Stimulated activated CD8-positive, alpha-beta memory T cell treated with anti-CD3 and anti-CD28 coated beads, Interleukin-15, amount 100 ng/mL, for 24 hours (primary cell): ENCODE data around the gene SSBP3.

Source experiments
- DNase-seq: peaks from one replicate; pipeline ENCODE4 v3.0.0-alpha.2; 2020; ENCODE audit warnings: low read depth

The SSBP3 gene

GRCh38 chr1:54266908-54267307 lies 139.3 kb downstream of the SSBP3 start:
- no peak for DNase-seq

DNA sequence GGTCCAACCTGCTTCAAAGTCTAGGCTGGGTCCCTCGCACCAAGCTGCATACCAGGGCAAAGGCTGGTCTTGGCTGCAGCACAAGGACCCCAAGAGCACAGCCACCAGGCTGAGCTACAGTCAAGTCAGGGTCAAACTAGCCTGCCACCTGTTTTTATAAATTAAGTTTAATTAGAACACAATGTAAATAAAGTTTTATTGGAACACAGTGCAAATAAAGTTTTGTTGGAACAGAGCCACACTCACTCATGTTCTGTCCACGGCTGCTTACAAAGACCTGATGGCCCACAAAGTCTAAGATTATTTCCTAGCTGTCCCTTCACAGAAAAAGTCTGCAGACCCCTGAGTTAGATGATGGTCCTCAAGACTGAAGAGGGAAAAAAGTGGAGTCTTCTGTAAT lies 140.0 kb downstream of the SSBP3 start:
- no peak for DNase-seq

DNA sequence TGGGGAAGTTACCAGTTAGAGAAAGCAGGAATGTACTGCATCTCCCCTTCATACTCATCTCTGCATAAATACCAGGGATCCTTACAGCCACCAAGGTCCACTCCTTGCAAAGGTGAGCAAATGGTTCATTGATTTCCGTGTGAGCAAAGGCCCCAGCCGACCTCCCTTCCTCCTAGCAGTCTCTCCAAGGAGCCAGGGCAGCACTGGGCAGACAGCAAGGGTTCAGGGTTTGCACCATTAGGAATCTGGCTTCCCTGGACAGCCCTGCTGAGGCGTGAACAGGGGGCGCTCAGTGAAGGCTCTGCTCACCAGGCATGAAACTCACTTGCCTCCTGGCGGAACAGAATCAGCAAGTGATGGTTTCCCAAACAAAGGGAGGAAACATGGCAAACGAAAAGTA lies 140.5 kb downstream of the SSBP3 start:
- DNase-seq: no peak

- no peak for DNase-seq
These were observed 141.1 kb downstream of the SSBP3 start for GRCh38 chr1:54265126-54265525.

GRCh38 chr1:54263601-54264226 lies 142.5 kb downstream of the SSBP3 start:
- DNase-seq: no peak

- DNase-seq: no peak
These were observed 143.9 kb downstream of the SSBP3 start for GRCh38 chr1:54262244-54262643.

DNA sequence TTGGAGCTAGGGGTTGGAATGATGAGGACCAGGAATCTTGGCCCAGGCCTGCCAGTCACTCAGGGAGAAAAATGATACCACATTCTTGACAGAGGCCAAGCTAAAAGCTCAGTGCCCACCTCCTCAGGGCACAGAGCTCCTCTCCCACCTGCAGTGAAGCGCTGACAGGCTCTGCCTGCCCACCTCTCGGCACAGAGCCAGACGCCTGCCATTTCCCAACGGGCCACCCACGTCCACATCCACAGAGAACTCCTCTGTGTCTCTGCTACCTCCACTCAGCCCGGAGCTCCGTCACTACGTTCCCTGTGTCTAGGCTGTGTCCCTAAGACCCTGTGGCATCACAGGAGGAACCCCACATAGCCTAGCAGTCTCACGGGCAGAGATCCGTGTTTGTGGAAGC lies 145.4 kb downstream of the SSBP3 start:
- no peak for DNase-seq

- DNase-seq: no peak
These were observed 146.6 kb downstream of the SSBP3 start for GRCh38 chr1:54259546-54260140.

GRCh38 chr1:54257876-54258275 lies 148.3 kb downstream of the SSBP3 start:
- no peak for DNase-seq

- no peak for DNase-seq
These were observed 148.9 kb downstream of the SSBP3 start for GRCh38 chr1:54257346-54257620.

DNA sequence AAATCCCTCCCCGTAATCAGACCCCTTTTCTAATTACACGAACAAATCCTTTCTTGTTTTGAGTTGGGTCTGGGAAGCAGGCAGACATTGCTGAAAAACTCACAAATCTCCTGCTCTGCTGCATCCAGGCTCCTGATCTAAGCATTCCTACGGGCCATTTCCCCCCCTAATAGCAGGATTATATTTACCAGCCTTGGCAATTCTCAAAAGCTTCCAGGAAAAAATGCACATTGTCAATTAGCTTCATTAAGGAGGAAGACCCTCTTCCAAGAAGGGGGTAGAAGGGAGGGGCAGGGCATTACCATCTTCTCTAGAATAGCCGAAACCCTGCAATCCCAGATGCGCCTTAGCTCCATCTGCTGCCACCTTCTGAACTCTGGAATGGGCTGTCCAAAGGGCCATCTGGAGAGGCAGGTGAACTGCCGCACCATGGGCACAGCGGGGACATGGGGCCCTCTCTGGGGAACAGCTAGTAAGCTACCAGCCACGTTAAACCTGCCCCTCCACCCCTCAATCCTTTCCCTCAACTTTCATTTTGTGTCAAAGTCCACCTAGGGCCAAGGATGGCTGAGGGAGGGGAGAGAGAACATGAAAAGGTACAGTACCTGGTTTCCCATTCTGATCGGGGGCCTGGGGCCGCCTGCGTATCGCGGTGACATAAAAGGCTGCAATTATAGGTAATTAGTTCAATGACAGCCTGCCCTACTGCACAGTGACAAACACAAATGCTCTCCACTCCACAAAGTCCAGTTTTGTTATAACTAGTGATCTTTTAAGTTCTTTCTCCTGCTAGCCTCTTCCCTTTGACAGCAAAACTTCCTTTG lies 149.5 kb downstream of the SSBP3 start:
- no peak for DNase-seq

DNA sequence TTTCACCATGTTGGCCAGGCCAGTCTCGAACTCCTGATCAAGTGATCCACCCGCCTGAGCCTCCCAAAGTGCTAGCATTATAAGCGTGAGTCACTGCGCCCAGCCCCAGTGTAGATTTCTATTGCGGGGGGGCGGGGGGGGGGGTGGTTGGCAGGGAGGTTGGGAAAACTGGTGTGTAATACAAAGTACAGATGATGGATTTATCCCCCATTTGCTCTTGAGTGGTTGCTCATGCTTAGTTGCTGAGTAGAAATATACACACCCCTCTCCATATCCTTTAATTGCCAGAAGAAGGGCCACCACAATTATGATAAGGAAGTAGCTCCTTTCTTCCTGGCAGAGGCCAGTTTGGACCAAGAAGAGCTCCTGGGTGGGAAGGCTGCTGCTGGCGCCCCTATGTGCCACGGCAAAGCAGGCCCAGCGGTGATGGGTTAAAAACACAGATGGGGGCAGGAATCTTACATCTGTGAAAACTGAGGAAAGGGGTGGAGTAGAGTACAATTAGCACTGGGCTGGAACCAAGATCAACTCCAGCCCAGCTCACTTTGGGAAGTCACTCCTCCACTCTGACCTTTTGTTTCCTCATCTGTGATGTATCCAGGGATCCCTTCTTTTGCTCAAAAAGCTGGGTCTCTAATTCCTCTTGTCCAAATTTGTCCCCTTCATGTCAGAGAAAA lies 151.0 kb downstream of the SSBP3 start:
- no peak for DNase-seq

GRCh38 chr1:54254055-54254454 lies 152.1 kb downstream of the SSBP3 start:
- DNase-seq: no peak

- DNase-seq: no peak
These were observed 152.7 kb downstream of the SSBP3 start for GRCh38 chr1:54253480-54253879.

DNA sequence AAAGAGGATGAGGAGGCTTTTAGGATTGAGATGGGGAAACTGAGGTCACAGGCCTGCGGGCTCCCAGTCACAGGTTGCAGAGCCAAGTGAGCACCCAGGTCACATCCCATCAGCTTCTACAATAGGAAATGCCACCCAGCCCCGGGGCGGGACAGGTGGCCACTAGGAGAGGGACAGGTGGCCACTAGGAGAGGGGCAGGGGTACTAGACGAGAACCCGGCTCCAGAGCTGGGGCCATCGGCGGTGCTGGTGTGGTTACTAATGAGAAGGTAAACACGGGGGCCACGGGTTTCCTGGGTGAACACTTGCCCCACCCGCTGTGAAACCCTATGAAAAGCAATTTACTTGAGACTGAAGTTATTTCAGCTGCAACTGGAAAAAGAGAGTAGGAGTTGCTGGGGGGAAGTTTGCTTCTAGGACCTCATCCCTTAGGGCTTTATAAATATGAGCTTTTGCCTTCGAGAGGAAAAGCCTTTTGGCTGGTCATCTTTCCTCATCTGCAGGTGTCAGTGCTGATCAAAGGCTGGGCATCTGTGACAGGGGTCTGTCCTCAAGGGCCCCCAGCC lies 153.7 kb downstream of the SSBP3 start:
- DNase-seq: no peak

DNA sequence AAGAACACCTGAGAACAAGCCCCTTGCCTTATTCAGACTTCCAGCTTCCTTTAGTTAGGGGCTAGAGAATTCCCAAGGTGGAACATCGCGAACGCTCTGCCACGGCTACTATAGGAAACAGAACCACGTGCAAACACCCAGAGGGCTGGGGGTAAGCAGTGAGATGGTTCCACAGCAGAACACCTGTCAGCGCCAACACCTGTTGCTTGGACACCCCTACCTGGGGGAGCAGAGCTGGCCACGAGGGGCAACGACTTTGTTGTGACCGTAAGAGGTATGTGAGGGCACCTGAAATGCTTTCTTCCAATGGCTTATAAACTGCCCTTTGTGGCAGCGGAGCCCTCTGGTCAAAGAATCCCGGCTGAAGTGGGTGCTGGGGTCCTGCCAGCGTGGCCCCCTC lies 155.5 kb downstream of the SSBP3 start:
- DNase-seq: no peak

- DNase-seq: no peak
These were observed 156.3 kb downstream of the SSBP3 start for GRCh38 chr1:54249819-54250435.

GRCh38 chr1:54248966-54249365 lies 157.2 kb downstream of the SSBP3 start:
- DNase-seq: no peak

DNA sequence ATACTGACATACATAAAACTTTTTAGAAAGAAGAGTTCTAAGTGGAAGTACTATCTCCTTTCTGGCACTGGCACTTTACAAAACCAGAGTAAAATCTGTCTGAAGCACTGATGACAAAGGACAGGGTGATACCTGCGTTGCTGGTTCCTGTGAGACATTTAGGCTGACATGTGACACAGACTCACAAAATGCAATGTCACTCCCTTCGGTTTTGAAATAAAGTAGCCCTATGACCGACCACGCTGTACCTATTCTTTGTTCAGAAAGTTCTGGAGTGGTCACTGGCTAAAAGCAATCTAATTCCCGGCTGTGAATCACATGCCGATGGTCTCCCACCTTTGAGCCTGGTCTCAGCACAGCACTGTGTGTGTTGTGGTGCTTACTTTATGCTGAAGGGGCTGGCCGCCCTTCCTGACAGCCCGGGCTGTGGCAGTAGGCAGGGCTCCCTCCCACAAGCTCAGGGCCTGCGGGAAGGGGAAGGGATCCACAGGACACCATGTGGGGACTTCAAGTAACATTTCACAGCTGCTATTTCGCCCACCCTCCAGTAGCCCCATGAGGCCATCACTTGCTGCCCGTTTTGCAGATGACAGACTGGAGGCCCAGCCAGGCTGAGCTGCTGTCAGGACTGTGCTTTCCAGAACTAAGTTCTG lies 158.2 kb downstream of the SSBP3 start:
- DNase-seq: no peak

DNA sequence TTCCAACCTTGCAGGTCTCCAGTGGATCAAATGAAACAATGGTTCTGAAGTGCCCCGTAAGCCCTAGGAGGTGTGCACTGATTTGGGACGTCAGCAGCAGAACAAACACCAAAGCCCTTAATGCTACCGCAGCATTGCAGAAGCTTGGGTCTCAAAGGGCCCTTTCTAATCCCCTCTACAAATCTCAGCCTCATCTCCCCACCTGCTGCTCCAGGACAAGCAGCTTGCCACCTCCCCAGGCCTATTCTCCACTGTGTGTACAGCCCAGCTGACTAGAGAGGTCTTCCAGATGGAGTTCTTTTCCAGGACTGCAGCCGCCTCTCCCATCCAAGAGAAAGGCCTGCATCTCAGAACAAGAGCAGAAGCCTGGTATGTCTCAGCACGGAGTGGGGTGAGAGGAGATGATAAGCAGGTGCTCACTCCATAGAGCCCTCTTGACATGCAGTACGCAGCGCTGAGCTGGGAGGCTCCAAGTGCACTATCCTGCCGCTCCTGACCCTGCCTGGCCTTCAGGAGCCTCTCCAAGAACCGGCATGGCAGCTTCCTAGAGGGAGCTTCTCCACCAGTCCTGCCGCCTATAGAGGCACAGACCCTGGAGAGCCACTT lies 160.0 kb downstream of the SSBP3 start:
- no peak for DNase-seq

GRCh38 chr1:54245501-54245900 lies 160.7 kb downstream of the SSBP3 start:
- DNase-seq: no peak
